Measurements from ENCODE around the gene KRTCAP2. TPM values are rescaled to one million over a fixed set of nuclear protein-coding genes. Genes with fewer than 3 reads are reported as not detected.

The KRTCAP2 gene
- total RNA-seq, 5 donors from 2014 or later (not counting 1 experiment from before 2014, with no cell fraction given): 93.6 to 150 (median 138) TPM

DNA sequence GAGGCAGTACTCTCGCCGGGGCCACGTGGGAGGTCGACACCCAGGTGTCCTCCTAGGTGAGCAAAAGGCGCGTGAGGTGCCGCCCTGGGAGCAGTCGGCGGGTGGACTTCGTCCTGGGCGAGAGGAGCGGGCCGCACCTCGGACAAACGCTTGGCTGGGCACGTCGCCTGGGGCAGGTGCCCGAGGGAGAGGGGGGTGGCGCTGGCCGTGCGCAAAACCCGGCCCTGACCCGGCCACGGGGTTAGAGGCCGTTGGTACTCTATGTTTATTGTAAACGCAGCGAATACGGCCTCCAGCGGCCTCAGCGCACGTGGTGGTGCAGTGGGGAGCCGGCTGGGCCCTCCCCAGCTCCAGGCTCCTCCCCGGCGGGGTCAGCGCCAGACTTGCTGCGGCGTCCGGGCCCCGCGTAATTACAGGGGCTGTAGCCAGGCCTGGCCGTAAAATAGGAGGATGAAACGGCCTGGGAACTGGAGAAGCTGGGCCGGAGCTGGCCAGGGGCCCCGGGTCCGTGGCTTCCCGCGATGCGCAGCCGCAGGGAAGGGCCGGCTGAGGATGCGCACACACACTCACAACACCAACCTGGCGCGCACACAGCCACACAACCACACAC, 47.1 kb downstream of the KRTCAP2 start:
- H3K4me1 ChIP-seq (ENCODE audit: control insufficient read depth in 1 of 2, extremely low read depth in 1 of 2, insufficient read depth in 2 of 2, low read length in 2 of 2): peaks cover 11 to 42% of the 10 kb centered on the region in 2 experiments
- Mint-ChIP-seq H3K27me3 (peaks cover 0 to 22% of the 10 kb centered on the region in 2 donors), H3K27ac (peak overlapping the region in 1 of 2 donors; percentile 7), H3K36me3 (no peaks in the 10 kb centered on the region), H3K9me3 (no peaks in the 10 kb centered on the region), H3K4me1 (peaks cover 37 to 42% (median 40%) of the 10 kb centered on the region in 3 donors), H3K4me3 (peak overlapping the region; percentile 18 to 82 (median 24))
- H3K9me3 ChIP-seq: no peaks in the 10 kb centered on the region
- no peak overlapping the region for H3K4me3 ChIP-seq (ENCODE audit: control insufficient read depth in 1 of 2, extremely low read depth in 1 of 2, low read length in 1 of 2)
- ATAC-seq (replicated peaks in 1 of 4) (no peak), DNase-seq (no peak)
- H3K27me3 ChIP-seq (replicated peaks in 1 of 2; ENCODE audit: control insufficient read depth in 2 of 2, extremely low read depth in 1 of 2, insufficient read depth in 2 of 2, low read length in 1 of 2): peaks cover 0 to 57% of the 10 kb centered on the region in 2 experiments
- no peaks in the 10 kb centered on the region for H3K36me3 ChIP-seq (ENCODE audit: control insufficient read depth in 2 of 2, extremely low read depth in 1 of 2, insufficient read depth in 1 of 2, low read length in 1 of 2)
- ChIA-PET CTCF (interaction anchor here in 1 of 2 donors (0.6 kb wide), 2 partner anchors 10 to 679 kb away, joined by 4 to 6 read pairs; no protein-coding TSS in a partner anchor), POLR2A (no interaction called here)
- H3K27ac ChIP-seq (ENCODE audit: low read length): no peak overlapping the region
- WGBS (ENCODE audit: insufficient coverage): 85% methylated on average over 38 of the region's 53 CpGs

DNA sequence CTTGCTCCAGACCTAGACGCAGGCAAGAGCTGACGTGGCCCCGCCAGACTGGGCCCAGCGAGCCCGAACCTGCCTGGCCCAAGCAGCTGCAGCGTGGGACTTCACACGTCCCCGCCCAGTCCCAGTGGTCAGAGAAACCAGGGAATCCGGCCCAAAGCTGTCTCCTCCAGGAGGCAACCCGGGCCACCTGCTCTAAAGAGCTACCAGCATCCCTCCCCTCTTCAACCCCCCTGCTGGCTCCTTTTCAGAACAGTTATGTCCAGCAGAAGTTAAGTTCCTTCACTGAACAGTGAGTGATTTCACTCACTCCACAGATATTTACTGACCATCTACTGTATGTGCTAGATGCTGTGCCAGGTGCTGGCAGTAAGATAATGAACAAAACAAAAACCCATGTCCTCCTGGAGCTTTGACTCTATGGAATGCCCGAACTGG, 47.6 kb downstream of the KRTCAP2 start:
- POLR2A ChIA-PET: interaction anchor here in 1 of 2 donors (0.5 kb wide), 1 partner anchor 800 kb away, joined by 3 read pairs; no protein-coding TSS in a partner anchor
- H3K4me3 Mint-ChIP-seq: peak overlapping the region; percentile 18 to 52 (median 24)
- no peaks in the 10 kb centered on the region for H3K36me3 Mint-ChIP-seq
- WGBS (ENCODE audit: insufficient coverage): 85% methylated on average over 10 of the region's 11 CpGs
- no peak for ATAC-seq (replicated peaks in 1 of 4)
- peak overlapping the region in 1 of 2 donors; percentile 7 for H3K27ac Mint-ChIP-seq
- peaks cover 11 to 42% of the 10 kb centered on the region in 2 experiments for H3K4me1 ChIP-seq (ENCODE audit: control insufficient read depth in 1 of 2, extremely low read depth in 1 of 2, insufficient read depth in 2 of 2, low read length in 2 of 2)
- H3K9me3 Mint-ChIP-seq: no peaks in the 10 kb centered on the region
- H3K4me1 Mint-ChIP-seq: peaks cover 33 to 37% (median 35%) of the 10 kb centered on the region in 3 donors
- no peaks in the 10 kb centered on the region for H3K9me3 ChIP-seq
- no peaks in the 10 kb centered on the region for H3K36me3 ChIP-seq (ENCODE audit: control insufficient read depth in 2 of 2, extremely low read depth in 1 of 2, insufficient read depth in 1 of 2, low read length in 1 of 2)
- H3K4me3 ChIP-seq (ENCODE audit: control insufficient read depth in 1 of 2, extremely low read depth in 1 of 2, low read length in 1 of 2): no peak overlapping the region
- CTCF ChIA-PET: no interaction called here
- H3K27me3 Mint-ChIP-seq: peaks cover 0 to 22% of the 10 kb centered on the region in 2 donors
- no peak for DNase-seq
- no peak overlapping the region for H3K27ac ChIP-seq (ENCODE audit: low read length)
- peaks cover 0 to 57% of the 10 kb centered on the region in 2 experiments for H3K27me3 ChIP-seq (replicated peaks in 1 of 2; ENCODE audit: control insufficient read depth in 2 of 2, extremely low read depth in 1 of 2, insufficient read depth in 2 of 2, low read length in 1 of 2)

DNA sequence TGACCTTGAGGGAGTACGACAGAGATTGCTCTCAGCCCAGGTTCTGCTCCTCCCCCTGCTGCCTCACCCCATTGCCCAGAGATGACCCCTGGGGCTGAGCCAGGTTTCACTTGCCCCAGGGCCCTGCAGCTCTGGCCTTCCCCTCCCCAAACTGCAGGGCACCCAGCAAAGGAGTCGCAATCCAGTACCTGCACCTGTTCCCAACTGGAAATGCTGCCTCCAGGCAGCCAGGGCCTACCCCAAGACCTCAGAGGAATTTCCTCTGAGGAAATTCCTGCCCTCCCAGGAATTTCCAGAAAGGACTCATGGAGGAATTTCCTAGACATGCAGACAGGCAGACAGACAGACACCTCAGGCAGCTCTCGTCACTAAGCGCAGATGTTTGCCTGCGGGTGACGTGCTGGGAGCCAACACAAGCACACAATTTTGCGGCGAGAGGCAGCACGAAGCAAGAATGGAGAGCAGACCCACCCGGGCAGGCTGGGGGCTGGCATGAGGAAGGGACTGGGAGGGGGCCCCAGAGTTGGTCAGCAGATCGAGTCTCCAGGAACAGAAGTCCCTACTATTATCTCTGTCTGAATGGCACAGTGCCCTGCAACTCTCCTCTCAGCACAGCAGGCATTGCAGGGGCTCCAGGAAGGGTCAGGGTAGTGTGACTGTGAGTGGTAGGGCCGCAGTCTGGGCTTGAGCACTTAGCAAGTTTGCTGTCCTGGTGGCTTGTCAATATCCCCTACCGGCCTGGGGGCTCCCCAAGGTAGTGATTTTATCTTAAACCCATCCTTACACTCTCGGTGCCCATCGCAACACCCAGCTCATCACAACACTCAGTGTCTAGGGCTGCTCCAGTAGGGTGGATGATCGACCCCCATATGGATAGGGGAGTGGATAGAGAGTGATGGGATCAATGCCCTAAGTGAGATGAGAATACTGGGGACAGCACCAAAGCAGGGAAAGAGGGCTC, 48.3 kb downstream of the KRTCAP2 start:
- H3K4me1 ChIP-seq (ENCODE audit: control insufficient read depth in 1 of 2, extremely low read depth in 1 of 2, insufficient read depth in 2 of 2, low read length in 2 of 2): peaks cover 11 to 36% of the 10 kb centered on the region in 2 experiments
- no peaks in the 10 kb centered on the region for H3K36me3 ChIP-seq (ENCODE audit: control insufficient read depth in 2 of 2, extremely low read depth in 1 of 2, insufficient read depth in 1 of 2, low read length in 1 of 2)
- peaks cover 0 to 52% of the 10 kb centered on the region in 2 experiments for H3K27me3 ChIP-seq (replicated peaks in 1 of 2; ENCODE audit: control insufficient read depth in 2 of 2, extremely low read depth in 1 of 2, insufficient read depth in 2 of 2, low read length in 1 of 2)
- DNase-seq (no peak), ATAC-seq (replicated peaks in 1 of 4) (no peak)
- peaks cover 0 to 21% of the 10 kb centered on the region in 2 donors for H3K27me3 Mint-ChIP-seq
- no peak overlapping the region for H3K27ac Mint-ChIP-seq
- H3K4me1 Mint-ChIP-seq: peaks cover 29 to 31% (median 30%) of the 10 kb centered on the region in 3 donors
- ChIA-PET POLR2A (interaction anchor here in 1 of 2 donors (0.5 kb wide), 2 partner anchors 96 to 800 kb away, joined by 3 to 12 read pairs; no protein-coding TSS in a partner anchor), CTCF (no interaction called here)
- 100% methylated on average over 6 of the region's 16 CpGs for WGBS (ENCODE audit: insufficient coverage)
- H3K9me3 ChIP-seq: no peaks in the 10 kb centered on the region
- no peak overlapping the region for H3K27ac ChIP-seq (ENCODE audit: low read length)
- no peak overlapping the region for H3K4me3 Mint-ChIP-seq
- H3K36me3 Mint-ChIP-seq: no peaks in the 10 kb centered on the region
- no peak overlapping the region for H3K4me3 ChIP-seq (ENCODE audit: control insufficient read depth in 1 of 2, extremely low read depth in 1 of 2, low read length in 1 of 2)
- no peaks in the 10 kb centered on the region for H3K9me3 Mint-ChIP-seq

DNA sequence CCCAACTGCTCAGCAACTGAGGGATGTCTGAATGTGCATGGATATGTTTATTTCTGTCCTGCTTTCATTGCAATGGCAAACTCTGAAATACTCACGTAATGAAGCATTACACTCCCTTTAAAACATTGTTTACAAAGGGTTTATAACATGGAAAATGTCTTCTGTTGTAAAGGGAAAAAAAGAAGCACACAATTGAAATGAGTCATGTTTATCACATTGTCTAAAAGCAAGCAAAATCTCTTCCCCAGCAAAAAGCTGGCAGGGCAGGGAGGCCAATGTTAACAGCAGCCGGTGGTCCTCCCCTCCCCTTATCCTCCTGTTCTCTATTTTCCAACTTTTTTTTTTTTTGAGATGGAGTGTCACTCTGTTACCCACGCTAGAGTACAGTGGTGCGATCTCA, 49.3 kb downstream of the KRTCAP2 start:
- Mint-ChIP-seq H3K27ac (no peak overlapping the region), H3K36me3 (no peaks in the 10 kb centered on the region), H3K4me1 (peaks cover 19 to 22% (median 20%) of the 10 kb centered on the region in 3 donors), H3K27me3 (peaks cover 0 to 16% of the 10 kb centered on the region in 2 donors), H3K9me3 (no peaks in the 10 kb centered on the region), H3K4me3 (no peak overlapping the region)
- Histone ChIP-seq H3K27ac (ENCODE audit: low read length) (no peak overlapping the region), H3K9me3 (no peaks in the 10 kb centered on the region), H3K4me1 (ENCODE audit: control insufficient read depth in 1 of 2, extremely low read depth in 1 of 2, insufficient read depth in 2 of 2, low read length in 2 of 2) (peaks cover 11 to 27% of the 10 kb centered on the region in 2 experiments), H3K27me3 (replicated peaks in 1 of 2; ENCODE audit: control insufficient read depth in 2 of 2, extremely low read depth in 1 of 2, insufficient read depth in 2 of 2, low read length in 1 of 2) (peaks cover 0 to 42% of the 10 kb centered on the region in 2 experiments), H3K4me3 (ENCODE audit: control insufficient read depth in 1 of 2, extremely low read depth in 1 of 2, low read length in 1 of 2) (no peak overlapping the region), H3K36me3 (ENCODE audit: control insufficient read depth in 2 of 2, extremely low read depth in 1 of 2, insufficient read depth in 1 of 2, low read length in 1 of 2) (no peaks in the 10 kb centered on the region)
- POLR2A ChIA-PET: interaction anchor here in 1 of 2 donors (0.5 kb wide), 1 partner anchor 95 kb away, joined by 12 read pairs; no protein-coding TSS in a partner anchor
- ATAC-seq (replicated peaks in 1 of 4): no peak
- DNase-seq: no peak
- WGBS (ENCODE audit: insufficient coverage): 100% methylated on average over 1 of the region's 4 CpGs
- CTCF ChIA-PET: no interaction called here

- CTCF ChIA-PET: no interaction called here
- WGBS (ENCODE audit: insufficient coverage): 71% methylated on average over 1 of the region's 2 CpGs
- POLR2A ChIA-PET: no interaction called here
Measured at GRCh38 chr1:155122308-155122707, 50.8 kb downstream of the KRTCAP2 start.

GRCh38 chr1:155121249-155121648, 51.9 kb downstream of the KRTCAP2 start:
- Mint-ChIP-seq H3K27ac (no peak overlapping the region), H3K36me3 (no peaks in the 10 kb centered on the region), H3K4me3 (no peak overlapping the region), H3K9me3 (no peaks in the 10 kb centered on the region), H3K27me3 (peaks cover 0 to 6% of the 10 kb centered on the region in 2 donors), H3K4me1 (peaks cover 0 to 3% (median 0%) of the 10 kb centered on the region in 3 donors)
- no peak for ATAC-seq (replicated peaks in 1 of 4)
- POLR2A ChIA-PET: no interaction called here
- Histone ChIP-seq H3K27ac (ENCODE audit: low read length) (no peak overlapping the region), H3K9me3 (no peaks in the 10 kb centered on the region), H3K4me1 (ENCODE audit: control insufficient read depth in 1 of 2, extremely low read depth in 1 of 2, insufficient read depth in 2 of 2, low read length in 2 of 2) (peaks cover 0 to 2% of the 10 kb centered on the region in 2 experiments), H3K4me3 (ENCODE audit: control insufficient read depth in 1 of 2, extremely low read depth in 1 of 2, low read length in 1 of 2) (no peak overlapping the region), H3K36me3 (ENCODE audit: control insufficient read depth in 2 of 2, extremely low read depth in 1 of 2, insufficient read depth in 1 of 2, low read length in 1 of 2) (no peaks in the 10 kb centered on the region), H3K27me3 (replicated peaks in 1 of 2; ENCODE audit: control insufficient read depth in 2 of 2, extremely low read depth in 1 of 2, insufficient read depth in 2 of 2, low read length in 1 of 2) (peaks cover 0 to 26% of the 10 kb centered on the region in 2 experiments)
- 95% methylated on average over 2 of the region's 2 CpGs for WGBS (ENCODE audit: insufficient coverage)
- CTCF ChIA-PET: no interaction called here
- DNase-seq: no peak

More at GRCh38 chr1:155122308-155122707, 50.8 kb downstream of the KRTCAP2 start:
- H3K36me3 ChIP-seq (ENCODE audit: control insufficient read depth in 2 of 2, extremely low read depth in 1 of 2, insufficient read depth in 1 of 2, low read length in 1 of 2): no peaks in the 10 kb centered on the region
- H3K4me1 Mint-ChIP-seq: peaks cover 6 to 9% (median 9%) of the 10 kb centered on the region in 3 donors
- peaks cover 0 to 31% of the 10 kb centered on the region in 2 experiments for H3K27me3 ChIP-seq (replicated peaks in 1 of 2; ENCODE audit: control insufficient read depth in 2 of 2, extremely low read depth in 1 of 2, insufficient read depth in 2 of 2, low read length in 1 of 2)
- H3K27me3 Mint-ChIP-seq: peaks cover 0 to 6% of the 10 kb centered on the region in 2 donors
- H3K4me3 Mint-ChIP-seq: no peak overlapping the region
- H3K4me1 ChIP-seq (ENCODE audit: control insufficient read depth in 1 of 2, extremely low read depth in 1 of 2, insufficient read depth in 2 of 2, low read length in 2 of 2): peaks cover 3 to 13% of the 10 kb centered on the region in 2 experiments
- H3K27ac ChIP-seq (ENCODE audit: low read length): no peak overlapping the region
- no peaks in the 10 kb centered on the region for H3K36me3 Mint-ChIP-seq
- H3K9me3 ChIP-seq: no peaks in the 10 kb centered on the region
- ATAC-seq (replicated peaks in 1 of 4) (no peak), DNase-seq (no peak)
- H3K27ac Mint-ChIP-seq: no peak overlapping the region
- no peak overlapping the region for H3K4me3 ChIP-seq (ENCODE audit: control insufficient read depth in 1 of 2, extremely low read depth in 1 of 2, low read length in 1 of 2)
- no peaks in the 10 kb centered on the region for H3K9me3 Mint-ChIP-seq

All from T-cell (primary cell).